ENCODE results near the gene RASD1.

Gene RASD1

GRCh38 chr17:17508646-17509591 lies 12.7 kb upstream of the RASD1 start:
- no peaks in the 10 kb centered on the region for H3K9me3 ChIP-seq (replicated peaks; ENCODE audit: insufficient read depth, low read length)
- no peaks in the 10 kb centered on the region for H3K27me3 ChIP-seq (replicated peaks; ENCODE audit: insufficient read depth, low read length)
- no peak overlapping the region for H3K4me2 ChIP-seq (ENCODE audit: low read depth, low read length)
- no peaks in the 10 kb centered on the region for H4K20me1 ChIP-seq (ENCODE audit: insufficient read depth, low read length)
- TF ChIP-seq EZH2 (optimal IDR thresholded peaks at IDR 0.05; ENCODE audit: low read depth, low read length), result no peak
- no peak for TF ChIP-seq EZH2phosphoT487 (IDR thresholded peaks at IDR 0.05; ENCODE audit: low read length)
- no peak overlapping the region for H3K4me3 ChIP-seq (ENCODE audit: low read length)
- H2AFZ ChIP-seq (ENCODE audit: low read length), result no peak overlapping the region
- no peaks in the 10 kb centered on the region for H3K4me1 ChIP-seq (ENCODE audit: low read length)
- no peaks in the 10 kb centered on the region for H3F3A ChIP-seq (ENCODE audit: insufficient read depth, low read length)
- H3K79me2 ChIP-seq (ENCODE audit: low read length), result no peaks in the 10 kb centered on the region
- H3K36me3 ChIP-seq (replicated peaks; ENCODE audit: insufficient read depth, low read length), result no peaks in the 10 kb centered on the region
- no peaks in the 10 kb centered on the region for H3K9me2 ChIP-seq (replicated peaks; ENCODE audit: insufficient read depth, low read length)
- H3K27ac ChIP-seq (ENCODE audit: low read length), result no peak overlapping the region
- no peak overlapping the region for H3K9ac ChIP-seq (ENCODE audit: low read length)
- DNase-seq, result no peak

- Histone ChIP-seq H3K4me3 (ENCODE audit: low read length) (no peak overlapping the region), H3K36me3 (replicated peaks; ENCODE audit: insufficient read depth, low read length) (no peaks in the 10 kb centered on the region), H3K9me3 (replicated peaks; ENCODE audit: insufficient read depth, low read length) (no peaks in the 10 kb centered on the region), H3K9ac (ENCODE audit: low read length) (no peak overlapping the region), H3K27ac (ENCODE audit: low read length) (no peak overlapping the region), H4K20me1 (ENCODE audit: insufficient read depth, low read length) (no peaks in the 10 kb centered on the region), H3K4me1 (ENCODE audit: low read length) (no peaks in the 10 kb centered on the region), H2AFZ (ENCODE audit: low read length) (no peak overlapping the region), H3F3A (ENCODE audit: insufficient read depth, low read length) (no peaks in the 10 kb centered on the region), H3K4me2 (ENCODE audit: low read depth, low read length) (no peak overlapping the region), H3K79me2 (ENCODE audit: low read length) (no peaks in the 10 kb centered on the region), H3K9me2 (replicated peaks; ENCODE audit: insufficient read depth, low read length) (no peaks in the 10 kb centered on the region), H3K27me3 (replicated peaks; ENCODE audit: insufficient read depth, low read length) (no peaks in the 10 kb centered on the region)
- DNase-seq, result no peak
- TF ChIP-seq EZH2phosphoT487 (IDR thresholded peaks at IDR 0.05; ENCODE audit: low read length), result no peak
- no peak for TF ChIP-seq EZH2 (optimal IDR thresholded peaks at IDR 0.05; ENCODE audit: low read depth, low read length)
- TF ChIP-seq CTCF (IDR thresholded peaks at IDR 0.05; ENCODE audit: low read length), result no peak
These were observed 11.9 kb upstream of the RASD1 start for GRCh38 chr17:17508019-17508535.

GRCh38 chr17:17507465-17508011 lies 11.3 kb upstream of the RASD1 start:
- H3K9me3 ChIP-seq (replicated peaks; ENCODE audit: insufficient read depth, low read length), result no peaks in the 10 kb centered on the region
- no peaks in the 10 kb centered on the region for H3K79me2 ChIP-seq (ENCODE audit: low read length)
- no peak for DNase-seq
- H3K27me3 ChIP-seq (replicated peaks; ENCODE audit: insufficient read depth, low read length), result no peaks in the 10 kb centered on the region
- H3K27ac ChIP-seq (ENCODE audit: low read length), result no peak overlapping the region
- TF ChIP-seq EZH2 (optimal IDR thresholded peaks at IDR 0.05; ENCODE audit: low read depth, low read length) (no peak), CTCF (IDR thresholded peaks at IDR 0.05; ENCODE audit: low read length) (no peak), EZH2phosphoT487 (IDR thresholded peaks at IDR 0.05; ENCODE audit: low read length) (no peak)
- no peak overlapping the region for H3K9ac ChIP-seq (ENCODE audit: low read length)
- no peak overlapping the region for H3K4me3 ChIP-seq (ENCODE audit: low read length)
- no peaks in the 10 kb centered on the region for H3K9me2 ChIP-seq (replicated peaks; ENCODE audit: insufficient read depth, low read length)
- no peak overlapping the region for H2AFZ ChIP-seq (ENCODE audit: low read length)
- no peaks in the 10 kb centered on the region for H4K20me1 ChIP-seq (ENCODE audit: insufficient read depth, low read length)
- no peaks in the 10 kb centered on the region for H3F3A ChIP-seq (ENCODE audit: insufficient read depth, low read length)
- no peak overlapping the region for H3K4me2 ChIP-seq (ENCODE audit: low read depth, low read length)
- no peaks in the 10 kb centered on the region for H3K36me3 ChIP-seq (replicated peaks; ENCODE audit: insufficient read depth, low read length)
- H3K4me1 ChIP-seq (ENCODE audit: low read length), result no peaks in the 10 kb centered on the region

Measured in MM.1S (cell line).